ENCODE measurements around the gene RERE.

DNA sequence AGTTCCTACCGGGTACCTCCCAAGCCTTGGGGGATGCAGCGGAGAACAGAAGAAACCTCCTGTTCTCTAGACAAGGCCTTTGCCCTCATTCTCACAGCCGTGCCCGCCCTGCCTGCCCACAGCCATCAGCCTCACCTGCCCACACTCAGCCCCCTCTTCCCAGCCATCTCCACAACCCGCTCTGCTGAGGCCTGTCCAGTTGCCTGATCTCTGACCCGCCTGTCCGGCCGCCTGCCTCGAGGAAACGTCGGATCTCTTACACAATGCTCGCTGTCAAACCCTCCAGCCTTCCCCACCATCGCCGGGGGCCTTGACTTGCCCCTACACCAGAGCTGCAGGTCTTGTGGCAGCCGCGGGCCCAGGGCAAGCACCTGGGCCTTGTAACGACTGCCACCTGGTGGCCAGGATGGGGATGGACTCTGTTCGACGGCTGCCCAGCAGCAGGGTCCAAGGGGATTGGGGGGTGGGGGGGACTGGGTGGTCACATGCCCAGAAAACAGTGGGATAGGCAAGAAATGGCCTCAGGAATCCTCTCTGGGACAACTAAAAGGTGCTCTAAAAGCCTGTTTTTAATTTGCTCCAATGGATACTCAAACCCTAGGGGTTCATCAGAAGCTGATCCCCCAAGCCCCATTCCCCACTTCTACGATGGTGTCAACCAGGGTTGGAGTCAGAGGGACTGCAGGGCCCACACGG lies 468.5 kb downstream of the RERE start:
- TF ChIP-seq, protein P1, sequence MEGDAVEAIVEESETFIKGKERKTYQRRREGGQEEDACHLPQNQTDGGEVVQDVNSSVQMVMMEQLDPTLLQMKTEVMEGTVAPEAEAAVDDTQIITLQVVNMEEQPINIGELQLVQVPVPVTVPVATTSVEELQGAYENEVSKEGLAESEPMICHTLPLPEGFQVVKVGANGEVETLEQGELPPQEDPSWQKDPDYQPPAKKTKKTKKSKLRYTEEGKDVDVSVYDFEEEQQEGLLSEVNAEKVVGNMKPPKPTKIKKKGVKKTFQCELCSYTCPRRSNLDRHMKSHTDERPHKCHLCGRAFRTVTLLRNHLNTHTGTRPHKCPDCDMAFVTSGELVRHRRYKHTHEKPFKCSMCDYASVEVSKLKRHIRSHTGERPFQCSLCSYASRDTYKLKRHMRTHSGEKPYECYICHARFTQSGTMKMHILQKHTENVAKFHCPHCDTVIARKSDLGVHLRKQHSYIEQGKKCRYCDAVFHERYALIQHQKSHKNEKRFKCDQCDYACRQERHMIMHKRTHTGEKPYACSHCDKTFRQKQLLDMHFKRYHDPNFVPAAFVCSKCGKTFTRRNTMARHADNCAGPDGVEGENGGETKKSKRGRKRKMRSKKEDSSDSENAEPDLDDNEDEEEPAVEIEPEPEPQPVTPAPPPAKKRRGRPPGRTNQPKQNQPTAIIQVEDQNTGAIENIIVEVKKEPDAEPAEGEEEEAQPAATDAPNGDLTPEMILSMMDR (IDR thresholded peaks at IDR 0.05), result peak; percentile 78 to 94 (median 84)
- TF ChIP-seq POLR2AphosphoS5 (IDR thresholded peaks at IDR 0.05) (peak in 1 of 4 donors; percentile 40), EP300 (IDR thresholded peaks at IDR 0.05) (no peak)
